ENCODE results near the gene TTC8. TPM values are rescaled to one million over a fixed set of nuclear protein-coding genes. Genes with fewer than 3 reads are reported as not detected.

Gene TTC8
- total RNA-seq, 1 experiment from 2014 or later: 9.2 TPM

- Histone ChIP-seq H2BK15ac (ENCODE audit: low read depth, low read length) (no peak within 1 kb of the TSS; the same call in 1 of the 2 replicates), H3K9ac (ENCODE audit: extremely low read depth, insufficient read length, low read length) (peak within 1 kb of the TSS; percentile 28), H3K4me2 (ENCODE audit: insufficient read depth, insufficient read length, low read length) (peak within 1 kb of the TSS; percentile 92), H2BK120ac (ENCODE audit: low read depth, low read length, poor library complexity, severe bottlenecking) (no peak within 1 kb of the TSS), H3K27me3 (ENCODE audit: insufficient read depth, low read length) (peaks cover 18% of the 10 kb centered on the region; the same call in 1 of the 2 replicates), H3K4ac (ENCODE audit: low read depth, low read length) (no peak within 1 kb of the TSS), H3K27ac (ENCODE audit: insufficient read length, low read depth, low read length) (no peak within 1 kb of the TSS), H3K56ac (ENCODE audit: insufficient read length, low read depth, low read length) (no peak within 1 kb of the TSS), H2BK12ac (ENCODE audit: insufficient read length, low read depth, low read length) (no peak within 1 kb of the TSS), H4K8ac (replicated peaks; ENCODE audit: insufficient read length, low read depth, low read length) (no peak within 1 kb of the TSS), H3K23me2 (ENCODE audit: insufficient read length, low read depth, low read length, poor library complexity, severe bottlenecking) (peaks cover 11% of the 10 kb centered on the region), H4K91ac (ENCODE audit: insufficient read length, low read depth, low read length) (no peak within 1 kb of the TSS), H3K4me1 (ENCODE audit: insufficient read depth, low read length) (no peaks in the 10 kb centered on the region), H2BK20ac (ENCODE audit: low read depth, low read length, poor library complexity, severe bottlenecking) (no peak within 1 kb of the TSS), H3K14ac (ENCODE audit: insufficient read depth, low read length) (no peak within 1 kb of the TSS; the same call in 1 of the 2 replicates), H4K20me1 (ENCODE audit: control insufficient read depth, insufficient read depth, insufficient read length) (no peaks in the 10 kb centered on the region), H2AK5ac (ENCODE audit: insufficient read length, low read length) (no peak within 1 kb of the TSS), H3K18ac (ENCODE audit: insufficient read length, low read depth, low read length) (no peak within 1 kb of the TSS), H3K9me3 (ENCODE audit: control insufficient read depth, low read depth, low read length) (no peaks in the 10 kb centered on the region), H2BK5ac (ENCODE audit: insufficient read length, low read length) (no peak within 1 kb of the TSS), H3K79me1 (ENCODE audit: insufficient read depth, low read depth, low read length, poor library complexity, severe bottlenecking) (no peaks in the 10 kb centered on the region), H3K79me2 (ENCODE audit: insufficient read depth, low read length) (no peaks in the 10 kb centered on the region), H2AFZ (ENCODE audit: low read length) (peak within 1 kb of the TSS; percentile 2), H3T11ph (ENCODE audit: low read length) (no peak within 1 kb of the TSS), H4K5ac (ENCODE audit: insufficient read length, low read depth, low read length) (no peak within 1 kb of the TSS), H3K23ac (ENCODE audit: insufficient read length, low read depth, low read length) (no peak within 1 kb of the TSS)
- Mint-ChIP-seq H3K27ac (no peak within 1 kb of the TSS), H3K27me3 (ENCODE audit: low read depth) (peaks cover 60% of the 10 kb centered on the region), H3K9me3 (no peaks in the 10 kb centered on the region), H3K36me3 (ENCODE audit: insufficient read depth in 1 of 3, low read depth in 3 of 3) (no peaks in the 10 kb centered on the region), H3K4me1 (peaks cover 4 to 7% of the 10 kb centered on the region in 2 experiments; a peak in 3 of 4 replicates), H3K4me3 (peak within 1 kb of the TSS; percentile 67 to 88)
- WGBS (ENCODE audit: extremely low coverage, insufficient read length, low lambda C conversion rate): no CpG with 5 or more reads among the region's 111 CpGs
- DNase-seq: peak; percentile 77
- peak; percentile 41 for TF ChIP-seq CTCF (conservative IDR thresholded peaks at IDR 0.05)
Measured at GRCh38 chr14:88792473-88793258, 31.8 kb upstream of the TTC8 start, which contains the start of gene EML5. Gene EML5 (minus strand): TSS chr14:88792953. CDS start chr14:88792503, 450 bp downstream.

Measured in H9 (cell line).